Fibroblast of lung (primary cell): ENCODE results near the gene ZNF423.

Experiments
- EZH2 ChIP-seq: IDR thresholded peaks from 2 replicates; pipeline ENCODE4 v1.5.1; 2012; ENCODE audit warnings: low read length, control low read depth, mild to moderate bottlenecking; ENCODE audit errors: missing control alignments
- TF ChIP-seq, protein P1 (sequence below), 2 donors: IDR thresholded peaks in 1 of 2; conservative IDR thresholded peaks in 1 of 2; 1 replicate in 1 of 2; 2 replicates in 1 of 2; pipeline ENCODE4 v1.5.1; 2011 to 2012; ENCODE audit warnings: low read length in 2 of 2, control low read depth in 1 of 2, inconsistent platforms in 1 of 2, low read depth in 1 of 2, mild to moderate bottlenecking in 1 of 2

DNA sequence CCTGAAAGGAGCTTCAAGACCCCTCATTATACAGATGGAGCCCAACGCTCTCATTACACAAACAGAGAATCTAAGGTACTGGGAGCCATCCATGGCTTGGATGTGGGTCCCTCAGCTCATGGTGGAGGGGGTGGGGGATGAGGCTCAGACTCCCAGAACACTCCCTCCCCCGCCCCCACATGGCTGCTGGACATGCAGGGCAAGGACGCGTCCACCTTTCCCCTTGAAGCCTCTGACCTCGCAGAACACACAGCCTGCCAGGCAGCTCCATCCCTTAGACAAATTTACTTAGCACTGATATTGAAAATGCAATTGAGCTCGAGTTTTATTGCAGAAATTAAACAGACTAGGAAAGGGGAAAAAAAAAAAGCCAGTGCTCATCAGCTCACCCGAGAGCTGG, 203.9 kb downstream of the ZNF423 start:
- TF ChIP-seq, protein P1, sequence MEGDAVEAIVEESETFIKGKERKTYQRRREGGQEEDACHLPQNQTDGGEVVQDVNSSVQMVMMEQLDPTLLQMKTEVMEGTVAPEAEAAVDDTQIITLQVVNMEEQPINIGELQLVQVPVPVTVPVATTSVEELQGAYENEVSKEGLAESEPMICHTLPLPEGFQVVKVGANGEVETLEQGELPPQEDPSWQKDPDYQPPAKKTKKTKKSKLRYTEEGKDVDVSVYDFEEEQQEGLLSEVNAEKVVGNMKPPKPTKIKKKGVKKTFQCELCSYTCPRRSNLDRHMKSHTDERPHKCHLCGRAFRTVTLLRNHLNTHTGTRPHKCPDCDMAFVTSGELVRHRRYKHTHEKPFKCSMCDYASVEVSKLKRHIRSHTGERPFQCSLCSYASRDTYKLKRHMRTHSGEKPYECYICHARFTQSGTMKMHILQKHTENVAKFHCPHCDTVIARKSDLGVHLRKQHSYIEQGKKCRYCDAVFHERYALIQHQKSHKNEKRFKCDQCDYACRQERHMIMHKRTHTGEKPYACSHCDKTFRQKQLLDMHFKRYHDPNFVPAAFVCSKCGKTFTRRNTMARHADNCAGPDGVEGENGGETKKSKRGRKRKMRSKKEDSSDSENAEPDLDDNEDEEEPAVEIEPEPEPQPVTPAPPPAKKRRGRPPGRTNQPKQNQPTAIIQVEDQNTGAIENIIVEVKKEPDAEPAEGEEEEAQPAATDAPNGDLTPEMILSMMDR (conservative IDR thresholded peaks at IDR 0.05 in 1 of 2, IDR thresholded peaks at IDR 0.05 in 1 of 2; ENCODE audit: low read depth in 1 of 2, low read length in 2 of 2) = no peak
- TF ChIP-seq EZH2 = no peak
